Ovary (tissue), 3 donors: Measurements from ENCODE around the gene ITSN1.

ENCODE experiments used
- POLR2A ChIP-seq: fragments of 450-650 bp; IDR thresholded peaks from one replicate; pipeline ENCODE4 v1.6.1; 2017; ENCODE audit warnings: antibody characterized with exemption, mild to moderate bottlenecking, moderate library complexity
- TF ChIP-seq, protein P1 (sequence below), 3 donors: fragments of 450-650 bp in 2 of 3; fragments of 200-600 bp in 1 of 3; IDR thresholded peaks; one replicate each; pipeline versions ENCODE4 v1.5.1 to v1.8.0; 2016 to 2022; ENCODE audit warnings: antibody characterized with exemption in 3 of 3, mild to moderate bottlenecking in 1 of 3
- donor health status: DM: no; HTN: no; CAD: no.

DNA sequence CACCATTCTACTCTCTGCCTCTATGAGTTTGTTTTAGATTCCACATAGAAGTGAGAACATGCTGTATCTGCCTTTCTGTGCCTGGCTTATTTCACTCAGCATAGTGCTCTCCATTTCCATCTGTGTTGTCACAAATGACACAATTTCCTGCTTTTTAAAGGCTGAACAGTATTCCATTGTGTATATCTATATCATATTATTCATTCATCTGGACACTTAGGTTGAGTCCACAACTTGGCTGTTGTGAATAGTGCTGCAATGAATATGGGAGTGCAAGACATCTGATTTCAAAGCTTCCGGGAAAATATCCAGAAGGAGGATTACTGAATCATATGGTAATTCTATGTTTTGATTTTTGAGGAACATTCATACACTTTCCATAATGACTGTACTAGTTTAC is 33.7 kb upstream of the ITSN1 start:
- TF ChIP-seq POLR2A = no peak
- TF ChIP-seq, protein P1, sequence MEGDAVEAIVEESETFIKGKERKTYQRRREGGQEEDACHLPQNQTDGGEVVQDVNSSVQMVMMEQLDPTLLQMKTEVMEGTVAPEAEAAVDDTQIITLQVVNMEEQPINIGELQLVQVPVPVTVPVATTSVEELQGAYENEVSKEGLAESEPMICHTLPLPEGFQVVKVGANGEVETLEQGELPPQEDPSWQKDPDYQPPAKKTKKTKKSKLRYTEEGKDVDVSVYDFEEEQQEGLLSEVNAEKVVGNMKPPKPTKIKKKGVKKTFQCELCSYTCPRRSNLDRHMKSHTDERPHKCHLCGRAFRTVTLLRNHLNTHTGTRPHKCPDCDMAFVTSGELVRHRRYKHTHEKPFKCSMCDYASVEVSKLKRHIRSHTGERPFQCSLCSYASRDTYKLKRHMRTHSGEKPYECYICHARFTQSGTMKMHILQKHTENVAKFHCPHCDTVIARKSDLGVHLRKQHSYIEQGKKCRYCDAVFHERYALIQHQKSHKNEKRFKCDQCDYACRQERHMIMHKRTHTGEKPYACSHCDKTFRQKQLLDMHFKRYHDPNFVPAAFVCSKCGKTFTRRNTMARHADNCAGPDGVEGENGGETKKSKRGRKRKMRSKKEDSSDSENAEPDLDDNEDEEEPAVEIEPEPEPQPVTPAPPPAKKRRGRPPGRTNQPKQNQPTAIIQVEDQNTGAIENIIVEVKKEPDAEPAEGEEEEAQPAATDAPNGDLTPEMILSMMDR (IDR thresholded peaks at IDR 0.05) = no peak
